GM12872 (cell line): Measurements from ENCODE around the gene LRP8.

Experiments
- CTCF ChIP-seq: IDR thresholded peaks from 3 replicates; pipeline ENCODE4 v1.5.1; 2011; ENCODE audit warnings: low read depth, mild to moderate bottlenecking, low read length, moderate library complexity; ENCODE audit not compliant: insufficient read depth

Gene LRP8

GRCh38 chr1:53371851-53372250 lies 44.0 kb upstream of the LRP8 start:
- TF ChIP-seq CTCF: no peak

GRCh38 chr1:53371121-53371666 lies 43.3 kb upstream of the LRP8 start:
- TF ChIP-seq CTCF: no peak

GRCh38 chr1:53370369-53370961 lies 42.6 kb upstream of the LRP8 start:
- TF ChIP-seq CTCF: no peak

GRCh38 chr1:53369761-53370160 lies 41.9 kb upstream of the LRP8 start:
- no peak for TF ChIP-seq CTCF

GRCh38 chr1:53369034-53369750 lies 41.3 kb upstream of the LRP8 start:
- TF ChIP-seq CTCF: no peak

DNA sequence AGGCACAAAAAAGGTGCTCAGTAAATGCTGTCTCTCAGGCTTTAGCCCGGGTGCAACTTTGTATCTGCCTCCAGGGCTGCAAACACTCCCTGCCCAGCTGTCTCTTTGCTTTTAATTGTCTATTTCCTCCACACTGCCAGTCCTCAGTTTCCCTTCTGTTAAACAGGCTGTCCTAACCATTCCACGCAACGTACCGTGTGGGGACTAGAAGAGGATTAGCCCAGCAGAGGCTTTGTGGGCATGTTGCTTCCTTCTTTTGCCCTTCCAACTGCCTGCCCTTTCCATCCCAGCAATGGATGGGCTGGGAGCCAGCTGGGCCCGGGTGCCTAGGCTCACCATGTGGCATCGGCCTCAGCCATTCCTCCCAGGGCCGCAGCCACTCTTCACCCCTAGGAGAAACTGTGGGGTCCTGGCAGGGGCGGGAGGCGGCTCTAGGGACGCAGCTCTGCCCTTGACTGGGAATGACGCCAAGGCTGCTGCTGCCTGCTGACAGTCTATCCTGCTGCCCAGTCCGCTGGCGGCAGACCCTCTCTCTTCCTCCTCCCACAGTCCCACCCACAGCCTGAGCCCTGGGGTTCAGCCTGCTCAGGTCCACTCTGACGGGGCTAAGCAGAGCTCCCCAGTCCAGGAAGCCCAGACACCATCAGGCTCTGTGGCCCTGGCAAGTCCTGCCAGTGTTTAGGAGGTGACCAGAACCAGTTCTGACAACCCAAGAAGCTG lies 40.6 kb upstream of the LRP8 start:
- no peak for TF ChIP-seq CTCF

GRCh38 chr1:53367503-53368313 lies 39.8 kb upstream of the LRP8 start:
- no peak for TF ChIP-seq CTCF
